Sciatic nerve (tissue), 2 donors: Measurements from ENCODE around the gene PSMB11. TPM values are rescaled to one million over a fixed set of nuclear protein-coding genes. Genes with fewer than 3 reads are reported as not detected.
A peak's percentile ranks its signal among the peaks of the same experiment; 100 is the strongest.

ENCODE experiments used
- ATAC-seq: fragments of 200-7000 bp; cut with Tn5 transposase; one replicate; pipeline ENCODE4 v1.9.1; 2020; ENCODE audit warnings: mild to moderate bottlenecking, moderate library complexity
- DNase-seq: peaks from one replicate; pipeline ENCODE4 v3.0.0-alpha.2; 2020; ENCODE audit warnings: low spot score
- intact Hi-C: fragments of 100-400 bp; cut with DNase I; formaldehyde crosslinking; loops from one replicate; pipeline ENCODE4 v1.14.2; 2022
- total RNA-seq: library from RNA; stranded (reverse); fragmentation: NEBNext Ultra II Directional; extraction: Animal tissue kit (Norgen Biotek cat#: 25700); gene quantifications from one replicate; pipeline ENCODE4 v1.2.1, GENCODE V29; 2021
- donor health status: DM: no; HTN: no; CAD: no.
- donor health status: DM: no; HTN: no; CAD: no.

The PSMB11 gene
- total RNA-seq, 1 donor from 2014 or later, result not detected

GRCh38 chr14:23034498-23035302 lies 7.3 kb upstream of the PSMB11 start, which contains the start of gene PSMB5:
Gene PSMB5 (minus strand): TSS chr14:23034900. CDS start chr14:23034881, 19 bp downstream.
- peak; percentile 91 for DNase-seq
- intact Hi-C loops, result no loop called here
- peak; percentile 99 for ATAC-seq

GRCh38 chr14:23035303-23036144 lies 6.5 kb upstream of the PSMB11 start:
- intact Hi-C loops, result no loop called here
- no peak for ATAC-seq
- DNase-seq, result no peak

GRCh38 chr14:23040100-23040499 lies 1.9 kb upstream of the PSMB11 start:
- no peak for ATAC-seq
- intact Hi-C loops, result no loop called here
- DNase-seq, result no peak

GRCh38 chr14:23041729-23042128 lies 283 bp upstream of the PSMB11 start:
- ATAC-seq, result no peak
- intact Hi-C loops, result no loop called here
- no peak for DNase-seq

- DNase-seq, result no peak
- ATAC-seq, result no peak
- intact Hi-C loops, result no loop called here
Observed at GRCh38 chr14:23043145-23043544, 1.1 kb downstream of the PSMB11 start.

DNA sequence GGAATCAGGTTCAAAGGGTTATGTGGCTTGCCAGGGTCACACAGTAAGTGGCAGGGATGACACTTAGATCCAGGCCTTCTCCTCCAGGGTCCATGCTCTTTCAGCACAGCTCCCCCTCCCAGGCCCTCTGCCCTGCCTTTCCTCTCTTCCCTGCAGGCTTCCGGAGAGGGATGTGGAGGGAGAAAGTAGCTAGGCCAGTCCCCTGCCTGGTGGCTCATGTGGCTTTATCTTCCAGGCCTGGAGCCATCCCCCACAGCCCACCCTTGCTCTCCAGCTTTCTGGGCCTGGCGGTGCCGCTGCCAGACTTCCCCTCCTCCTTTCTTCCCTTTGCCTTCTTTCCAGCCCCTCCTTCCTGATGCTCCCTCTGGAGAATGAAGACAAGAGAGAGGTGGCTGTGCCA lies 1.7 kb downstream of the PSMB11 start:
- intact Hi-C loops, result no loop called here
- ATAC-seq (no peak), DNase-seq (no peak)

DNA sequence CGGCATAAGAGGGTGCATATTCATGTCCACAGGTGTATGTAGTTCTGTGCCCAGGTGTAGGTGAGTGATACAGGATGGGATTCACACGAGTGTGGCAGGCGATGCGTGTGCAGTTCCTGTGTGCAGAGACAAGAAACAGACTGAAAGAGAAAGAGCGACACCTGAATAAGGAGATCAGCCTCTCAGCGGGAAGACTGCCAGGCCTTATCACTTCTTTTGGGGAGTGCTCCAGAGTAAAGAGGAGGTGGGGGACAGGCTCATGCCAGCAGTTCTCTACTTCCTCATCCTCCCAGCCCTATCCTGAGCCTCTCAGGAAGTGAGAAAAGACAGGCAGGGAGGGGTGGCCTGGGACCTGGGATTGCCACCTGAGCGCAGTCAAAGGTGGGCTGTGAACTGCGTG lies 2.8 kb downstream of the PSMB11 start:
- no peak for DNase-seq
- intact Hi-C loops, result no loop called here
- ATAC-seq, result no peak

GRCh38 chr14:23045419-23046357 lies 3.7 kb downstream of the PSMB11 start:
- DNase-seq, result no peak
- intact Hi-C loops, result no loop called here
- ATAC-seq, result no peak

GRCh38 chr14:23047034-23047634 lies 5.1 kb downstream of the PSMB11 start:
- intact Hi-C loops, result no loop called here
- ATAC-seq, result no peak
- DNase-seq, result no peak

- no peak for DNase-seq
- no peak for ATAC-seq
- intact Hi-C loops, result no loop called here
Observed at GRCh38 chr14:23047751-23048693, 6.0 kb downstream of the PSMB11 start.

DNA sequence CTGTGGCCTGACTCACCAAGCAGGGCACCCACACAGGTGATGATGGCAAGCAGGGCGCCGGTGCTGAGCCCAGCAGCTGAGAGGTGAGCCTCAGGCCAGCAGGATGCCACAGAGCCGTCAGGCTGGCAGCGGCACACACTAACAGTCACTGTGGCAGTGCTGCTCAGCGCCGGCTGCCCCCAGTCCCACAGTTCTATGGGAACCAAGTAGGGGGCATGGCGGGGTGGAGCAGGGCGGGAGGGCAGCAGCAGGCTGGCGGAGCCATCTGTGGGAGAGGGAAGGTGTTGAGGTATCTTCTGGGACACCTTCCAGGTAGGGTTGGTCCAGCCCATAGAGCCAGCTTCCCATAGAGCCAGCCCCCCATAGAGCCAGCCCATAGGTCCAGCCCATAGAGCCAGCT lies 7.0 kb downstream of the PSMB11 start:
- DNase-seq, result no peak
- no peak for ATAC-seq
- intact Hi-C loops, result no loop called here

DNA sequence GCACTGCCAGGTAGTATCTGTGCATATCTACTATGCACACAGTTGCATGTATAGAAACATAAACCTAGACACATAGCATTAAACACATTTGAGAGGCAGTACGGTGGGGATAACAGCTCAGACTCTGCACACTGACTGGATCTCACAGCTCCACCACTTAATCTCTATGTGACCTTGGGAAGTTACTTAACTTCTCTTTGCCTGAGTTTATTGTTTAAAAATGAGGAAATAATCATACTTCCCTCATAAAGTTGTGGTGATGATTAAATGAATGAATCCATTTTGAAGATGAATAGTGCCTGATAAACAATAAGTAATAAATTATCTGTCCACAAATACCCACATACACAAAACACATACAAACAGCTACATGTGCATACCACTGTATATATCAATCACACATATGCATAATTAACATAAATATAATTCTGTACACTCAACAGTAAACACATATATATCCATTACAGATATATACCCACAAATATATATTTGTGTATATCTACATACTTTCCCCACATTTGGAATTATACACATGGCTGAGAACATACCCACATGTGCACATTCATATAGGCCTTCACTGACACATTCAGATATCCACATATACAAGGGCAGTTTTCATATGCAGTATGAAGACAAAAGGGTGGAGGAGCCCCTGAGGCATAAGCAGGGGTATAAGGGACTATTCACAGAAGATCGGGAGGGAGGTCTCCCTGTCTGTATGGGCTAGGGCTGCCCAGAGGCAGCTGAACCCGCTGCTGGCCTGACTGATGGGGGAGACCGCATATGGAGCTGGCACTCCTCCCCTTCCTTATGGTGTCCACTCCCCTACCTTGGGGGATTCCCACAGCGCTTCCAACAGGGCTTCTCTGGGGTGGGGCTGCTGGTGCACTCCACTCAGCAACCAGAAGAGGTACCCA lies 9.4 kb downstream of the PSMB11 start:
- intact Hi-C loops, result no loop called here
- ATAC-seq (no peak), DNase-seq (no peak)

DNA sequence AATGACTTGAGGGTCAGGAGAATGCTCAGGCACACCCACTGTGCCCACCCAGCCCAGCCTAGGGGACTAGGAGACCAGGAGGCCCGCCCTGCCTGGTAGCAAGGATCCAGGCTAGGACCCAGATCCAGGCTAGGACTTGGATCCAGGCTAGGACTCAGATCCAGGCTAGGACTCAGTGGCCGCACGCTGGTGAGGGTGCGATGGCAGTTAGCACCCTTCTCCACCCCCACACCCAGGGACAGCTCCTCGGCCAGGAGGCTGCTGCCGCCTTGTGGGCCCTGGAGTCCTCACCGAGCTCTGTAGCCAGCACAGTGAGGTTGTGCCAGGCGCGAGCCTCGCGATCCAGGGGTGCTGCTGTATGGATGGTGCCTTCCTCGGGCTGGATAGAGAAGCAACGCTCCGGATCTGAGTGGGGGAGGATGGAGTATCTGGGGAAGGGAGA lies 10.2 kb downstream of the PSMB11 start:
- DNase-seq (no peak), ATAC-seq (no peak)
- intact Hi-C loops, result no loop called here

GRCh38 chr14:23052671-23053070 lies 10.7 kb downstream of the PSMB11 start:
- DNase-seq, result no peak
- intact Hi-C loops, result no loop called here
- ATAC-seq, result no peak

GRCh38 chr14:23053426-23053825 lies 11.4 kb downstream of the PSMB11 start:
- DNase-seq (no peak), ATAC-seq (no peak)
- intact Hi-C loops, result no loop called here

- intact Hi-C loops, result no loop called here
- DNase-seq, result no peak
- ATAC-seq, result no peak
Observed at GRCh38 chr14:23054000-23054811, 12.2 kb downstream of the PSMB11 start.
